Erythroblast (primary cell): ENCODE data around the gene PTK6.
"Not testable (repeated sequence)": the region's sequence is repeated elsewhere in the genome, so short reads cannot be mapped to it uniquely, and the experiment has no call there.

Experiments
- GATA1 ChIP-seq: IDR thresholded peaks from 2 replicates; pipeline ENCODE4 v1.6.1; 2011; ENCODE audit warnings: low read depth, mild to moderate bottlenecking, control low read depth, low read length, moderate library complexity
- POLR2A ChIP-seq: IDR thresholded peaks from 2 replicates; pipeline ENCODE4 v1.6.1; 2011; ENCODE audit warnings: mild to moderate bottlenecking, low read length

DNA sequence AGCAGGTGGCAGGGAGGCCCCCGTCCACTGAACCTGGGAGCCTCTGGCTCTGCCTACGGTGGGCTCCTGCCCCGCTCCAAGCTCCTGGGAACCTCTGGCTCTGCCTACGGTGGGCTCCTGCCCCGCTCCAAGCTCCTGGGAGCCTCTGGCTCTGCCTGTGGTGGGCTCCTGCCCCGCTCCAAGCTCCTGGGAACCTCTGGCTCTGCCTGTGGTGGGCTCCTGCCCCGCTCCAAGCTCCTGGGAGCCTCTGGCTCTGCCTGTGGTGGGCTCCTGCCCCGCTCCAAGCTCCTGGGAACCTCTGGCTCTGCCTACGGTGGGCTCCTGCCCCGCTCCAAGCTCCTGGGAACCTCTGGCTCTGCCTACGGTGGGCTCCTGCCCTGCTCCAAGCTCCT lies 33.9 kb upstream of the PTK6 start:
- TF ChIP-seq POLR2A, GATA1: not testable (repeated sequence)
